NCI-H2029 (cell line): ENCODE results near the gene ARHGAP5.

Experiments
- DNase-seq: peaks from one replicate; lab custom pipeline; 2025; lab: John Stamatoyannopoulos, UW

ARHGAP5 gene

GRCh38 chr14:32183151-32184058 is 106.3 kb downstream of the ARHGAP5 start:
- no peak for DNase-seq

DNA sequence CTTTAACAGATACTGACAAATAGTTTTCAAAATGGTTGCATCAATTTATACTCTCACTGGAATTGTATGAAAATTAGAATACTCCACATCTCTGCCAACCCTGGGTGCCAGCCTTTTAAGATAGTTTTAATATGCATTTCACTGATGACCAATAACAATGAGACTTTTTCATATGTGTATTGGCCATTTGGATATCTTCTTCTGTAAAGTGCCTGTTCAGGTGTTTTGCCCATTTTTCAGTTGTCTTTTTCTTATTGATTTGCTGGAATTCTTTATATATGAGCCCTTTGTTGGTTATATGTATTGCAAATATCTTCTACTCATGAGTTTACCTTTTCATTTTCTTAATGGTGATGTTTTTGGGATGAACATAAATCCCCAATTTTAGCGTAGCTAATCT is 108.0 kb downstream of the ARHGAP5 start:
- no peak for DNase-seq

DNA sequence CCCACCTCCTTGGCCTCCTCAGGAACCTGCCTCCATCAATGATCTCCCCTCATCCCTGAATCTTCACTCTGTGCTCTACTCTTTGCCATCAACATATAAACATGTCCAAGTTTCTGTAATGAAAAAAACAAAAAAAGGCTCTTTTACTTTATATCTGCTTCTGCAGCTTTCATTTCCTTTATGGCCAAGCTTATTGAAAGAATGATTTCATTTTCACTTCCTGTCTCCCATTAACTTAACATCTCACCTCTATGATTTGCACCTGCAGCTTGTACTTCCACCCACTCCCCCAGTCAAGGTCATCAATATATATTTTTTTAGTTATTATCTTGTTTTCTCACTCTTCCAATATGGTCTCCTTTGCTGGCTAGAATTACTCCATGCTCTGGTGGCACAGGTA is 109.1 kb downstream of the ARHGAP5 start:
- no peak for DNase-seq

GRCh38 chr14:32189811-32190210 is 112.7 kb downstream of the ARHGAP5 start:
- no peak for DNase-seq

- DNase-seq: no peak
Measured at GRCh38 chr14:32190673-32191072, 113.6 kb downstream of the ARHGAP5 start.

- DNase-seq: no peak
Measured at GRCh38 chr14:32192712-32193373, 115.7 kb downstream of the ARHGAP5 start.

- DNase-seq: no peak
Measured at GRCh38 chr14:32193532-32193931, 116.4 kb downstream of the ARHGAP5 start.

DNA sequence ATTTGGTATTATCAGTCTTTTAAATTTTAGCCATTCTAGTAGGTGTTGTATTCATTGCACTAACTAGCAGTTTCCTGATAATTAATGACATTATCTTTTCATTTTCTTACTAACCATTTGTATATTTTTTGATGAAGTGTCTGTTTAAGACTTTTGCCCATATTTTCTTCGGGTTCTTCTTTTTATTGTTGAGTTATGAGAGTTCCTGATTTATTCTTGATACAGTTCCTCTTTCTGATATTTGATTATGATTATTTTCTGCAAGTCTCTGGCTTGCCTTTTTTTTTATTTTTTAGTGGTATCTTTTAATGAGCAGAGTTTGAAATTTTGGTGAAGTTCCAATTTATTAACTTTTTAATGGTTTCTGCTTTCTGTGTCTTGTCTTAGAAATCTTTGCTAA is 118.5 kb downstream of the ARHGAP5 start:
- DNase-seq: no peak

- no peak for DNase-seq
Measured at GRCh38 chr14:32197919-32198318, 120.8 kb downstream of the ARHGAP5 start.

DNA sequence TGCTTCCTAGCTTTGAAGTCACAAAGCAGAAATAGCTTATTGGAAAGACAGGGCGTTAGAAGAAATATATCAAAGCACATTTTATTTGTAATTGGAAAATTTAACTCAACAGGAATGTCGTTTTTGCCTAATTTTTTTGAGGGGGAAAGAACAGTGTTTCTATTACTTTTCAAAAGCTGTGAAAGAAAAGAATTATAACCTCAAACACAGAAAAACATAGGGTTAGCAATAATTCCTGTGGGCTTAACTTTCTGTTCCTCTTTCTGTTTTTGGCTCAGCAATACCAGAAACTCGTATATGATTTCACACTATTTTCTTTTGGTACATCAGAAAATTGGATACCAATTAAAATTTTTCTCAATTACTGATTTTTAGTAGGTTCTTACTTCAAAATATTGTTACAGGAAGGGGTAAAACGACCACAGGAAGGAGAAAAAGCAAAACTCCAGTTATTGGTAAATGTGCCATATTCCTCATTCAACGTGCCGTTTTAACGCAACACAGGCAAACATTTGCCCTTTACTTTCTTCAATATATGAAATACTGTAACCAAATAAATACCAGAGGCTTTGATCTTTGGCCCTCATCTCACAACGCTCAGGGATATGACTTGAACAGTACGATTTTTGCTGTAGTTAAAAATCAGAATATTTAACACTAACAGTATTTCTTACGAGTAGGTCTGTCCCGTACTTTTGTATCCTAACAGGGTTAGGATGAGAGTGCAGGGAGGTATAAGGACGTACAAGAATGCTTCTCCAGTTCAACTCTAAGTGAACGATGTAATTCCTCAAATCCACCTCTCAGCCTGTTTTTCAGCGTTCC is 123.5 kb downstream of the ARHGAP5 start:
- no peak for DNase-seq

- peak; percentile 100 for DNase-seq
Measured at GRCh38 chr14:32201193-32201815, 124.2 kb downstream of the ARHGAP5 start.

DNA sequence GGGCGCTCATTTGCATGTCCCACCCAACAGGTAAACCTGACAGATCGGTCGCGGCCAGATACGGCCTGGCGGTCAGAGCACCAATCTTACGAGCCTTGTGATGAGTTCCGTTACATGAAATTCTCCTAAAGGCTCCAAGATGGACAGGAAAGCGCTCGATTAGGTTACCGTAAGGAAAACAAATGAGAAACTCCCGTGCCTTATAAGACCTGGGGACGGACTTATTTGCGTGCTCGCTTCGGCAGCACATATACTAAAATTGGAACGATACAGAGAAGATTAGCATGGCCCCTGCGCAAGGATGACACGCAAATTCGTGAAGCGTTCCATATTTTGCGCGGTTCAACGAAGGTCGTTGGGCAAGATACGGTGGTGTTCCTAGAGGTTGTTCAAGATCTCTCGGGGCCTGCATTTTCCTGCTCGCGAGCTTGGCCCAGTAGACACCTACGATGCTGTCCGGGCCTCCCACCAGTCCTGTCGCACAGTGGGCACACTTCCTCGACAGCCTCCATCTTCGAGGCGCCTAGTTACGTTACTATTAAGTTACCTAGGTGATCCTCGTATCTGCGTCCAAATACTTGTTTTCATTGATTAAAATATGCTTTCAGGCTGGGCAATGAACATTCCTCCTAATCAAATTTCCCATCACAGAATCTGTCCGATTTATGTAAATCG is 124.8 kb downstream of the ARHGAP5 start, which contains the start of gene RNU6-7:
Gene RNU6-7 (plus strand): TSS at position 230 of the 675 bp plus-strand sequence.
- peak; percentile 89 for DNase-seq

GRCh38 chr14:32202491-32202997 is 125.4 kb downstream of the ARHGAP5 start:
- peak; percentile 82 for DNase-seq

DNA sequence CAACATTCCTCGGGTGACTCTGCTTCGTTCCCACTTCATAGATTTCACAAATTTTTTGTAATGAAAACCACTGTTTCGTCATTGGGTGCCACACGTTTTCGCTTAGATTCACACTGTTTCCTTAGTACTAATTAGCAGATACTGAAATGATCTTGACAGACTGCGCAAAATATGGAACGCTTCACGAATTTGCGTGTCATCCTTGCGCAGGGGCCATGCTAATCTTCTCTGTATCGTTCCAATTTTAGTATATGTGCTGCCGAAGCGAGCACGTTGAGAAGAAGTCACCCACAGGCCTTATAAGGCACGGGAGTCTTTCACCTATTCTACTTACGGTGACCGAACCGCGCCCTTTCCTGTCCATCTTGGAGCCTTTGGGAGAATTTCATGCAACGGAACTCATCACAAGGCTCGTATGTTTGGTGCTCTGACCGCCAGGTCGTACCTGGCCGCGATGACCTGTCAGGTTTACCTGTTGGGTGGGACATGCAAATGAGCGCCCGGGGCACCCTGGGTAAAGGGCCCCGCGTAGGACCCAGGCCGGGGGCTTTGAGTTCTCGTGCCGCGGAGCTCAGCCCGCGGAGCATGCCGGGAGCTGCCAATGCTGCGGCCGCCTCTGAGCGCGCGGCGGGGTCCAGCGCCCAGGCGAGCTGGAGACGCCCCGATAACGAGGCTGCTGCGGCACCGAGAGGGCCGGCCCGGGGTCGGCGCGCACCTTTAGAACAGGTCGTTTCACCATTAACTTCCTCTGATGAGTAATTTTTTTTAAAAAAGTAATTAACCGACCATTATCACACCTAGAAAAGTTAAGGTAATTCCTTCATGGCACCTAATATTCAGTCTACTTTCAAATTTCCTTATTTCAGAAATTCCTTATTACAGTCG is 126.1 kb downstream of the ARHGAP5 start, which contains the start of gene RNU6-8:
Gene RNU6-8 (minus strand): TSS at position 272 of the 885 bp plus-strand sequence.
- peak; percentile 100 for DNase-seq

DNA sequence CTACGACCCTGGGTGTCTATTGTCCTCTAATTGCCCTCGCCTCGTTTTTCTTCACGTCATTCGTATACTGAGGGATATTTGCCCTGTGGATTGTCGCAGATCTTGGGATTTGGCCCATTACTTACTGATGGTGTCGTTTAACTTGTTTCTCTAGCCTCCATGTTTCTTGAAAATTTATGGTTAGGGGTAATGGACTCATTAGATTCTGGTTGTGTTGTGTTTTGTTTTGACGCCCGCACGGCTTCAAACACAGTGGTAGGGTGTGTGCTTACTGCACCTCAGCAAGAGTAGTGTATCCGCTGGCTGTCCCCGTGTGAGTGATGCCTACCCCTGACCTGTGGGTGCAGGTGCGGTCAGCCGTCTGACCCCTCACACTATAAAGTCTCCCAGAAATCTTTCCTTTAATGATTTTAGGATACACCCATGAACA is 126.8 kb downstream of the ARHGAP5 start:
- peak; percentile 92 for DNase-seq

DNA sequence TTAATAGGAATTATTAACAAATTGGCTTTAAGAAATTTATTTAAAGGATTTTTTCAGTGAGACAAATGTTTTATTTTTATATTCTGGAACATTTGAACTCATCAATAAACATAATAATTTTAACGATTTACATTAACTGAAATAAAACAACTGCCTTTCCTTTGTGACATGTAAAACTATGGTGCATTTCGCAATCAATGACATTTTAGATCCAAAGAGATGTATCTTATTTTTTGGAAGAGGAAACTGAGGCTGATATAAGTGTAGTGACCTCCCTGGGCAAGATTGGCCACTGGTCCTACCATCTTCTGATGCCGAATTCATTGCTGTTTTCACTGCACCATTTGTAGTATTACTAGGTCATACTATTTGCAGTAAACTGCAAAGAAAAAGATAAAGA is 128.4 kb downstream of the ARHGAP5 start:
- no peak for DNase-seq

DNA sequence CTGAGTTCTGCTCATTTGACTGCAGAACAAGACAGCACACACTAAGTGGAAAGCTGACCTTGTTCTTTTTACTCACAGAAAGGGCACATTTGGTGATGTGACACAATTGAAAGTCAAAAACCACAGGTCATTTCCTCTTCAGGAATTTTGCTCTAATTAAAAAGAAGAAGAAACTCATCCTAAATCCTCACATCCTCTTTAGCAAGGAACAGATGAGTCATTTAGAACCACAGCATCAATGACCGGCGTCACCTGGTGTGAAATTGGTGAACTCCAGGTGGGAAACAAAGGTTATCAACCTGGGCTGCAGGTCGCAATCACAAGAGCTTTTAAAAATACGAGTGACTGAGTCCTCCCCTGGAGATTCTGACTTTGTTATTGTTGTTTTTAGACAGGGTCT is 128.9 kb downstream of the ARHGAP5 start:
- no peak for DNase-seq

DNA sequence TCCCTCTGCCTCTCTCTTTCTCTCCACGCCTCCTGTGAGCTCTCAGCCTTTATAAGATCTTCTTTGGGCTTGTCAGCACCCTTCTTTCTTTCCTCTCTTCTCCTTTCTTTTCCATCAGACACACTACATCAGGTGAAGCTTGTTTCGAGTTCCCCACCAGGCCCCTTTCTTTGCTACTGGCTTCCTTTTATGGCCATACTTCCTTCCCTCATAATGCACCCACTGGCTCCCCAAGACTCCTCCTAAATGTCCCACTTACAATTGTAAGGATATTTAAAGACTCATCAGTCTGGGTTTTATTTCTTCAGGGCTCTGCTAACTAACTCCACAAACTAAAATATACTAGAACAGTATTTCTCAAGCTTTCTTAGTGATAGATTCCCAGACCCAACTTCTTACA is 129.4 kb downstream of the ARHGAP5 start:
- DNase-seq: no peak

DNA sequence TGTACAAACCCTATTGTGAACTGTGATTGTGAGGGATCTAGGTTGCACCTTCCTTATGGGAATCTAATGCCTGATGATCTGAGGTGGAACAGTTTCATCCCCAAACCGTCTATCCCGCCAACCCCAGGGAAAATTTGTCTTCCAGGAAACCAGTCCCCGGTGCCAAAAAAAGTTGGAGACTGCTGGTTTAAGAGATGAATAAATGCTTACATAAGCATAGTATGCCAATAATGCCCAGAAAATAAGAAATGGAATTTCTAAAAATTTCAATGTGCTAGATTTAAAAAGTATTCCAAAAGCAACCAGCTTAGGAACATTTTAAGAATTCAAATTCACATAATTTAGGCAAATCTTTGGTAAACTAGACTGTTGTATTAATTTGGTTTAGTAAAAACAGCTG is 131.4 kb downstream of the ARHGAP5 start:
- no peak for DNase-seq
